Activated CD4-positive, alpha-beta T cell treated with anti-CD3 and anti-CD28 coated beads for 36 hours (primary cell): ENCODE data around the gene ZFYVE28. TPM values are rescaled to one million over a fixed set of nuclear protein-coding genes. Genes with fewer than 3 reads are reported as not detected.
A peak's percentile ranks its signal among the peaks of the same experiment; 100 is the strongest.

Experiments used
- ATAC-seq: fragments of 200-7000 bp; cut with Tn5 transposase; one replicate; pipeline ENCODE4 v1.10.0; 2021; ENCODE audit warnings: mild to moderate bottlenecking, moderate library complexity
- CTCF ChIA-PET: fragments of 350-600 bp; sonication (Branson Sonifier 250); formaldehyde crosslinking; loops from one replicate; lab custom pipeline; 2021; ENCODE audit warnings: antibody characterized with exemption; lab: Charles Lee
- POLR2A ChIA-PET: fragments of 350-600 bp; sonication (Branson Sonifier 250); formaldehyde crosslinking; loops from one replicate; lab custom pipeline; 2021; ENCODE audit warnings: antibody characterized with exemption, inconsistent platforms; lab: Charles Lee
- DNase-seq: peaks from one replicate; pipeline ENCODE4 v3.0.0-alpha.2; 2020
- H3K27ac Mint-ChIP-seq: one replicate; pipeline ENCODE4 v1.8.0; 2021; ENCODE audit warnings: mixed read lengths
- H3K27me3 Mint-ChIP-seq: one replicate; pipeline ENCODE4 v1.8.0; 2021; ENCODE audit warnings: mixed read lengths
- H3K36me3 Mint-ChIP-seq: one replicate; pipeline ENCODE4 v1.8.0; 2021; ENCODE audit warnings: low read depth, mixed read lengths
- H3K4me1 Mint-ChIP-seq: one replicate; pipeline ENCODE4 v1.8.0; 2021; ENCODE audit warnings: mixed read lengths
- H3K4me3 Mint-ChIP-seq: one replicate; pipeline ENCODE4 v1.8.0; 2021; ENCODE audit warnings: mild to moderate bottlenecking, moderate library complexity, mixed read lengths
- H3K9me3 Mint-ChIP-seq: one replicate; pipeline ENCODE4 v1.8.0; 2021; ENCODE audit warnings: low read depth, mixed read lengths
- intact Hi-C, 2 experiments: fragments of 100-400 bp; cut with DNase I in 1 of 2; cut with micrococcal nuclease in 1 of 2; formaldehyde crosslinking; loops; one replicate each; pipeline versions ENCODE4 v1.14.2 to v1.15.1; 2022 to 2024; cut with DNase I, micrococcal nuclease
- total RNA-seq, 2 experiments: library from RNA; stranded (reverse); gene quantifications; one replicate each; pipeline ENCODE4 v1.2.3, GENCODE V29; 2021

Gene ZFYVE28
- total RNA-seq, 2 experiments from 2014 or later, result 8.7 to 9.3 TPM

GRCh38 chr4:2296631-2297601 is 121.5 kb downstream of the ZFYVE28 start:
- H3K4me3 Mint-ChIP-seq, result no peak overlapping the region
- DNase-seq, result peak; percentile 34
- no peak overlapping the region for H3K27ac Mint-ChIP-seq
- peaks cover 3% of the 10 kb centered on the region for H3K9me3 Mint-ChIP-seq
- CTCF ChIA-PET, result interaction anchor here (0.5 kb wide), 1 partner anchor 61 kb away, joined by 3 read pairs; no protein-coding TSS in a partner anchor
- H3K36me3 Mint-ChIP-seq, result no peaks in the 10 kb centered on the region
- ATAC-seq, result peak; percentile 11
- peaks cover 28% of the 10 kb centered on the region for H3K4me1 Mint-ChIP-seq
- POLR2A ChIA-PET, result no interaction called here
- intact Hi-C loops, result no loop called here
- no peaks in the 10 kb centered on the region for H3K27me3 Mint-ChIP-seq

- H3K9me3 Mint-ChIP-seq, result peaks cover 3% of the 10 kb centered on the region
- ATAC-seq, result no peak
- no peaks in the 10 kb centered on the region for H3K27me3 Mint-ChIP-seq
- ChIA-PET CTCF (no interaction called here), POLR2A (interaction anchor here (1.1 kb wide), 1 partner anchor 34 kb away, joined by 3 read pairs; no protein-coding TSS in a partner anchor)
- no peak overlapping the region for H3K27ac Mint-ChIP-seq
- no peak for DNase-seq
- H3K36me3 Mint-ChIP-seq, result no peaks in the 10 kb centered on the region
- peaks cover 36% of the 10 kb centered on the region for H3K4me1 Mint-ChIP-seq
- H3K4me3 Mint-ChIP-seq, result no peak overlapping the region
- intact Hi-C loops, result no loop called here
Observed at GRCh38 chr4:2295900-2296442, 122.5 kb downstream of the ZFYVE28 start.

GRCh38 chr4:2295500-2295899 is 122.9 kb downstream of the ZFYVE28 start:
- peaks cover 3% of the 10 kb centered on the region for H3K9me3 Mint-ChIP-seq
- no peaks in the 10 kb centered on the region for H3K36me3 Mint-ChIP-seq
- POLR2A ChIA-PET, result interaction anchor here (1.1 kb wide), 1 partner anchor 33 kb away, joined by 3 read pairs; no protein-coding TSS in a partner anchor
- peaks cover 40% of the 10 kb centered on the region for H3K4me1 Mint-ChIP-seq
- no peak for ATAC-seq
- H3K4me3 Mint-ChIP-seq, result no peak overlapping the region
- intact Hi-C loops, result no loop called here
- CTCF ChIA-PET, result no interaction called here
- DNase-seq, result no peak
- no peak overlapping the region for H3K27ac Mint-ChIP-seq
- no peaks in the 10 kb centered on the region for H3K27me3 Mint-ChIP-seq

- intact Hi-C loops, result no loop called here
- no peaks in the 10 kb centered on the region for H3K36me3 Mint-ChIP-seq
- ChIA-PET POLR2A (no interaction called here), CTCF (interaction anchor here (0.6 kb wide), 1 partner anchor 26 kb away, joined by 5 read pairs; no protein-coding TSS in a partner anchor)
- peaks cover 41% of the 10 kb centered on the region for H3K4me1 Mint-ChIP-seq
- peaks cover 3% of the 10 kb centered on the region for H3K9me3 Mint-ChIP-seq
- no peaks in the 10 kb centered on the region for H3K27me3 Mint-ChIP-seq
- no peak overlapping the region for H3K4me3 Mint-ChIP-seq
- DNase-seq, result no peak
- ATAC-seq, result no peak
- H3K27ac Mint-ChIP-seq, result no peak overlapping the region
Observed at GRCh38 chr4:2292646-2293108, 125.8 kb downstream of the ZFYVE28 start.

- ChIA-PET CTCF (interaction anchor here (2.4 kb wide), 1 partner anchor 72 kb away, joined by 5 read pairs; no protein-coding TSS in a partner anchor), POLR2A (no interaction called here)
- H3K27ac Mint-ChIP-seq, result no peak overlapping the region
- ATAC-seq (peak; percentile 5), DNase-seq (no peak)
- no peak overlapping the region for H3K4me3 Mint-ChIP-seq
- peaks cover 36% of the 10 kb centered on the region for H3K4me1 Mint-ChIP-seq
- no peaks in the 10 kb centered on the region for H3K27me3 Mint-ChIP-seq
- peaks cover 3% of the 10 kb centered on the region for H3K9me3 Mint-ChIP-seq
- intact Hi-C loops, result no loop called here
- no peaks in the 10 kb centered on the region for H3K36me3 Mint-ChIP-seq
Observed at GRCh38 chr4:2291705-2292645, 126.5 kb downstream of the ZFYVE28 start.

GRCh38 chr4:2290974-2291704 is 127.3 kb downstream of the ZFYVE28 start:
- Mint-ChIP-seq H3K4me1 (peaks cover 33% of the 10 kb centered on the region), H3K36me3 (no peaks in the 10 kb centered on the region), H3K4me3 (peak overlapping the region; percentile 31), H3K27ac (peak overlapping the region; percentile 80), H3K27me3 (no peaks in the 10 kb centered on the region), H3K9me3 (peaks cover 3% of the 10 kb centered on the region)
- POLR2A ChIA-PET, result interaction anchor here (1.1 to 1.2 kb wide), 2 partner anchors 10 to 455 kb away, joined by 3 to 4 read pairs; no protein-coding TSS in a partner anchor
- CTCF ChIA-PET, result interaction anchor here (0.7 to 2.4 kb wide), 4 partner anchors 9 to 291 kb away, joined by 3 to 5 read pairs (median 4); no protein-coding TSS in a partner anchor
- peak; percentile 73 for DNase-seq
- intact Hi-C loops, result no loop called here
- peak; percentile 85 for ATAC-seq

- ChIA-PET POLR2A (interaction anchor here (0.5 to 1.2 kb wide), 3 partner anchors 9 to 455 kb away, joined by 3 to 4 read pairs (median 4); no protein-coding TSS in a partner anchor), CTCF (interaction anchor here (0.9 to 2.4 kb wide), 3 partner anchors 9 to 291 kb away, joined by 3 to 5 read pairs (median 4); no protein-coding TSS in a partner anchor)
- ATAC-seq, result no peak
- intact Hi-C loops, result no loop called here
- no peak for DNase-seq
- Mint-ChIP-seq H3K27me3 (no peaks in the 10 kb centered on the region), H3K9me3 (peaks cover 3% of the 10 kb centered on the region), H3K36me3 (no peaks in the 10 kb centered on the region), H3K4me1 (peaks cover 28% of the 10 kb centered on the region), H3K27ac (peak overlapping the region; percentile 80), H3K4me3 (no peak overlapping the region)
Observed at GRCh38 chr4:2290488-2290887, 128.0 kb downstream of the ZFYVE28 start.

- intact Hi-C loops, result no loop called here
- ChIA-PET CTCF (interaction anchor here (0.5 to 2.4 kb wide), 4 partner anchors 8 to 292 kb away, joined by 3 to 5 read pairs (median 4); no protein-coding TSS in a partner anchor), POLR2A (interaction anchor here (0.5 to 1.2 kb wide), 2 partner anchors 8 to 282 kb away, joined by 3 to 4 read pairs; no protein-coding TSS in a partner anchor)
- Mint-ChIP-seq H3K27me3 (no peaks in the 10 kb centered on the region), H3K27ac (no peak overlapping the region), H3K4me3 (no peak overlapping the region), H3K9me3 (peaks cover 3% of the 10 kb centered on the region), H3K4me1 (peaks cover 28% of the 10 kb centered on the region), H3K36me3 (no peaks in the 10 kb centered on the region)
- no peak for ATAC-seq
- DNase-seq, result no peak
Observed at GRCh38 chr4:2289955-2290333, 128.5 kb downstream of the ZFYVE28 start.

GRCh38 chr4:2289311-2289954 is 129.0 kb downstream of the ZFYVE28 start:
- no peak for ATAC-seq
- Mint-ChIP-seq H3K27me3 (no peaks in the 10 kb centered on the region), H3K4me3 (no peak overlapping the region), H3K36me3 (no peaks in the 10 kb centered on the region), H3K4me1 (peaks cover 26% of the 10 kb centered on the region), H3K9me3 (peaks cover 3% of the 10 kb centered on the region), H3K27ac (no peak overlapping the region)
- intact Hi-C loops, result no loop called here
- CTCF ChIA-PET, result interaction anchor here (0.5 to 2.4 kb wide), 3 partner anchors 7 to 171 kb away, joined by 3 to 5 read pairs (median 4); no protein-coding TSS in a partner anchor
- POLR2A ChIA-PET, result no interaction called here
- no peak for DNase-seq
